ENCODE results near the gene SHCBP1L.

SHCBP1L gene

DNA sequence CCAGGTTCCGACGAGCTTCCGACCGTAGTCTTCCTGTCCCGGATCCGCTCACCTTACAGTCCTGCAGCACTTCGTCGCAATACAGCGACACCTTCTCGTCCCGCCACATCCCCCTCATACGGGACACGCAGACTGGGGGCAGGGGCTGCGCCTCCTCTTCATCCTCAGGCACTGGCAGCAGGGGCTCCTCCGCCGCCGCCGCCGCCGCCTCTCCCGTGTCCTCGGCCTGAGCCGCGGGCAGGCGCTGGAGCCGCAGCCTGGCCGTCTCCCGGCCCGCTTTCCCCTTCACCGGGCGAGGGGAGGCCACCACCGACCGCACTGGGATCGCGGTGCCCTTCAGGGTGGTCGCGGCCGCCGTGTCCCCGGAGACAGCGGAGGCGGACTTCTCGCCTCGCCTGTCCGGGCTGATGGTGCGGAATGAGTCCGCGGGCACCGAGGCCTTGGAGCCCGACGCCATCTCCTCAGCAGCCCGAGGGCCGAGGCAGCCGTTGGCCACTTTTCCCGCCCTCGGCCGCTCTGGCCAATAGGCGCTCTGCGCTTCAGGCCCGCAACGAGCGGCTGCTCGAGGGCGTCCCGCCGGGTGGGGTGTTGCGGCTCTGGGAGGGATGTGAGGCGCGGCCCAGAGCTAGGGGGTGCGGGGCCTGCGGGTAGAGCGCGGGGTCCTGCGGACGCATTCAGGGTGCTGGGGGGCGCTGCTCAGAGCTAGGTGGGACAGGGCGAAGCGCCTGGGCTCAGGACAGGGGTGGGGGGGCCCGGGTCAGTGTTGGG, at the start of gene SHCBP1L:
TSS of gene SHCBP1L (minus strand) at position 490 of the 768 bp plus-strand sequence. CDS start at position 457, 33 bp downstream.
- DNase-seq: no peak

DNA sequence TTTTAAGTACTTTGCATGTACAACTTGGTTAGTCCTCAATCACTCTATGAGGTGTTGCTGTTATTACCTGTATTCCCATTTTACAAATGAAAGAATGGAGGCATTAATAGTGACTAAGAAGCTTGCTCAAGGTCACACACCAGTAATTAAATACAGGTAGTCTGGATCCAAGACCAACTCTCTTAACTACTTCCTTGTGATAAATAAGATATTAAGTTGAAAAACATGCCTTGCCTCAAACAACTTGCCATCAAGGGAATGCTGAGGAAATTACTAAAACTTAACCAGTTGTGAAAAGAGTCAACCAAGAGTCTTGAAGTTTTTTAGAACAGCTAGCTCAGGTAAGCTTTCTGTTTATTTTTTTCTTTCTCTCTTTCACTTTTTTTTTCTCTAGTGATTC, 49.3 kb upstream of the SHCBP1L start:
- DNase-seq: no peak

GRCh38 chr1:183000167-183000962, 47.4 kb upstream of the SHCBP1L start:
- DNase-seq: no peak

GRCh38 chr1:182998482-182998881, 45.5 kb upstream of the SHCBP1L start:
- DNase-seq: no peak

DNA sequence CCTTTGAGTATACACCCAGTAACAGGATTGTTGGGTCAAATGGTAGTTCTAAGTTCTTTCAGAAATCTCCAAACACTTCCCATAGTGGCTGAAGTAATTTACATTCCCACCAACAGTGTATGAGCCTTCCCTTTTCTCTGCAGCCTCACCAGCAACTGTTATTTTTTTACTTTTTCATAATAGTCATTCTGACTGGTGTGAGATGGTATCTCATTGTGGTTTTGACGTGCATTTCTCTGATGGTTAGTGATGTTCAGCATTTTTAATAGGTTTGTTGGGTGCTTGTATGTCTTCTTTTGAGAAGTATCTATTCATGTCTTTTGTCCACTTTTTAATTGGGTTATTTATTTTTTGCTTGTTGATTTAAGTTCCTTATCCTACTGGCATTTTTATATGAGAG, 43.9 kb upstream of the SHCBP1L start:
- DNase-seq: no peak

DNA sequence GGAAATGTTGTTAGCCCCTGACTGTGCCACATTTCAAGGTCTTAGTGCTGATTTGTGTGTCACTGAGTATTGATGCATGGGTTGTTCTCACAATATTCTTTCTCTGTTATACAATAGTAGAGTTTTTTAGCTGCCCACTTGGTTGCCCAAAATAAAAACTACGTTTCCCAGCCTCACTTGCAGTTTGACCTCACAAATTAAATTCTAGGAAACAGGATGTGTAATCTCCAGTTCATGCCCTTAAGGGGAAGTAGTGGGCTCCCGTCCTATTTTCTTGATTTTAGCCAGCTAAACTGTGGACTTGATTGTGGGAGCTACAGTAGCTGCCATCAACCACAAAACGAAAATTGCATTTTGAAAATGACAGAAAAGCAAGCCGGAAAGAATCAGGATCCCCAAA, 42.9 kb upstream of the SHCBP1L start:
- peak; percentile 11 for DNase-seq

GRCh38 chr1:182993746-182994145, 40.8 kb upstream of the SHCBP1L start:
- DNase-seq: no peak

DNA sequence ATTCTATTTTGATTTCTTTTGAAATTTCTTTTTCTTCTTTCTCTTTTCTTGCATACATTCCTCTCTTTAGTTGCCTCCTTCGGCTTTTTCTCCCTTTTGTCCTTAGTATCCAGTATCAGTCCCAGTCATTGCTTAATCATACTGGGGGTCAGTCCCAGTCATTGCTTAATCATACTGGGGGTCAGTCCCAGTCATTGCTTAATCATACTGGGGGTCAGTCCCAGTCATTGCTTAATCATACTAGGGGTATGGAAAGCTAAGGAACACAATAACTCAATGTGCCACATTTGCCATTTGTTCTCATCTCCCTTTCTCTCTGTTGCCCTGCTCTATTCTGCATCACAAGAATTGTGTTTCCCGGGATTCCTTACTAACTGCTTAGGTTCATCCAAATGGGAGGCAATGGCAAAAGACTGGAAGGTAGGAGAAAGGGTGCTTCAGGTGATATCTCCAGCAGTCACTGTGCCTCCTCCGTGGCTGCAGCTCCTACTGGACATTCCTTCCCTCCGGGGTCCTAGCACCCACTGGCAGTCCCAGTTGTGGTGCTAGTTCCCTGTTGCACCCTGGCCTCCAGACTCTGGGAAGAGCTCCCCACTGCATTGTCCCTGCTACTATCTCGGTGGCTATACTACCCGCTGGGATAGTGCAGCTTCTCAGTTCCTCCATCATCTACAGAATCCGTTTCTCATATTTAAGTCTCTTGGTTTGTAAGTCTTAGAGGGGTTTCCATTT, 37.6 kb upstream of the SHCBP1L start:
- no peak for DNase-seq

DNA sequence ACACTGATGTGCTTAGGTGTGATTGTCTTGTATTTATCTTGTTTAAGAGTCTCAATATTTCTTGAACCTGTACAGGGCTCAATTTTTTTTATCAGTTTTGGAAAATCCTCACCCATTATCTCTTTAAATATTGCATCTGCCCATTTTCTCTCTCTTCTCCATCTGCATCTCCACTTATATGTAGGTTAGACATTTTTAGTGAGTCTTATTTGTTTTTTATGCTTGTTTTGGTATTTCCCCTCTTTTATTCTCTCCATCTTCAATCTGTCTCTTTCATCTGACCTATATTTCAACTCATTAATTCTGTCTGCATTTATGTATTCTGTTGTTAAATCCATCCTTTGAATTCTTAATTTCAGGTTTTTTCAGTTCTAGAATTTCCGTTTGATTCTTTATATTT, 32.9 kb upstream of the SHCBP1L start:
- DNase-seq: no peak

DNA sequence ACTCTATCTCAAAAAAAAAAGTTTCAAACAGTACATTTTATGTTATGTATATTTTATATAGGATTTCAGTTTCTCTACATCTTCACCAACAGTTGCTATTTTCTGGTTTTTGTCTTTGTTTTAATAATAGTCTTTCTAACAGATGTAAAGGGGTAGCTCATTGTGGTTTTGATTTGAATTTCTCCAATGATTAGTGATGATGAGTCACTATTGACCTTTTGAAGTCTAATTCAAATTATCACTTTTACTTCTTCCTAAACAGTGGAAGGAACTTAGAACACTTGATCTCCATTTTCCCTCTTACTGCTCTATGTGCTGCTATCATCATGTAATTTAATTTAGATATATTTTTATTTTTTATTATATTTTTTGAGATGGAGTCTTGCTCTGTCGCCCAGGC, 31.7 kb upstream of the SHCBP1L start:
- DNase-seq: no peak

DNA sequence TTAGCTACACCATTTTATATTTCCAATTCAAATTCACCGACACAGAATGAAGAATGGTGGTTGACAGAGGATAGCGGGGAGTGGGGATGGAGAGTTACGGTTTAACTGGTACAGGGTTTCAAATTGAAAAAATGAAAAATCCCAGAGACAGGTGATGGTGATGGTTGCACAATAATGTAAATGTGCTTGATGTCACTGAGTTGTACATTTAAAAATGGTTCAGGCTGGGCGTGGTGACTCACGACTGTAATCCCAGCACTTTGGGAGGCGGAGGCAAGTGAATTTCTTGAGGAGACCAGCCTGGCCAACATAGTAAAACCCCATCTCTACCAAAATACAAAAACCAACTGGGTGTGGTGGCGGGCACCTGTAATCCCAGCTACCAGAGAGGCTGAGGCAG, 31.2 kb upstream of the SHCBP1L start:
- no peak for DNase-seq

DNA sequence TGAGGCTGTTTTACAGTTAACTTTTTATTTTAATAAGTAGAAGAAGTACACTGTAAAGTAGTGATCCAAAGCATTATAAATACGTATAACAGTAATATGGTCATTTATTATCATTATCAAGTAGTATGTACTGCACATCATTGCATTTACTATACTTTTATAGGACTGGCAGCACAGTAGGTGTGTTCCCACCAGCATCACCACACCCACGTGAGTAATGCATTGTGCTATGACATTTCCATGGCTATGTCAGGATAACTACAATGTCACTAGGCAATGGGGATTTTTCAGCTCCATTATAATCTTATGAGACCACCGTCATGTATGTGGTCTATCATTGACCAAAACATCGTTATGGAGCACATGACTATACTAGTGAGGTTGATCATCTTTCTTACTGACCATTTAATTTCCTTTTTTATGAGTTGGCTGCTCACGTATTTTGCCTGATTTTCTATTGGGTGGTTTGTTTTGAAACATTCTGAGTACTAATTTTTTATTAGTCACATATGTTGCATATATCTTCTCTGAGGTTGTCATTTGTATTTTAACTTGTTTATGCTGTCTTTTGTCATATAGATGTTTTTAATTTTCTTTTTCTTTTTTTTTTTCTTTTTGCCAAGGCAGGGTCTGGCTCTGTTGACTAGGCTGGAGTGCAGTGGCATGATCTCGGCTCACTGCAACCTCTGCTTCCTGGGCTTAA, 25.3 kb upstream of the SHCBP1L start:
- DNase-seq: no peak

DNA sequence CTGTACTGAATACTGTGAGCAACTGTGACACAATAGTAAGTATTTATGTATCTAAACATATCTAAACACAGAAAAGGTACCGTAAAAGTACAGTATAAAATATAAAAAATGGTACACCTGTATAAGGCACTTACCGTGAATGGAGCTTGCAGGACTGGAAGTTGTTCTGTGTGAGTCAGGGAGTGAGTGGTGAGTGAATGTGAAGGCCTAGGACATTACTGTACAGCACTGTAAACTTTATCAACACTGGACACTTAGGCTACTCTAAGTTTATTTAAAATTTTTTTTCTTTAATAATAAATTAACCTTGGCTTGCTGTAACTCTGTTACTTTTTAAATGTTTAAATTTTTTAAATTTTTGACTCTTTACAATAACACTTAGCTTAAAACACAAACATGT, 24.5 kb upstream of the SHCBP1L start:
- DNase-seq: no peak

- DNase-seq: no peak
These were observed 21.7 kb upstream of the SHCBP1L start for GRCh38 chr1:182974506-182975191.

GRCh38 chr1:182972829-182973228, 19.9 kb upstream of the SHCBP1L start:
- DNase-seq: no peak

DNA sequence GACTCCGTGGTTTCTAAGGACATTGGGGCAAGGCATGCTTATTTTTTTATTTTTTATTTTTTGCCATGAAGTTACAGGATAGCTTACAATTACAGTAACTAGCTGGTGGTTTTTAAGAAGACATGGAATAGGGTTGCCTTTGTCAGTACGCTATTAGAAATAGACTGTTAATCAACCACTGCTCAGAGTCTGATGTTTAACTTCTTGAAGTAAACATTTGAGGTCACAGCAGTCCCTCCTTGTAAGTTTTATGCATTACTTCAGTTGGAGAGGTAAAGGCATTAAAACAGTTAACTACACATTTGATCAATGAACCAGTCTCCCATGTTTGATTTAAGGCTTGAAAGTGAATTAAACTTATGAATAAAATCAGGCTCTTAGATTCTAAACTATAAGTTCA, 19.3 kb upstream of the SHCBP1L start:
- no peak for DNase-seq

GRCh38 chr1:182971219-182971618, 18.3 kb upstream of the SHCBP1L start:
- DNase-seq: no peak

DNA sequence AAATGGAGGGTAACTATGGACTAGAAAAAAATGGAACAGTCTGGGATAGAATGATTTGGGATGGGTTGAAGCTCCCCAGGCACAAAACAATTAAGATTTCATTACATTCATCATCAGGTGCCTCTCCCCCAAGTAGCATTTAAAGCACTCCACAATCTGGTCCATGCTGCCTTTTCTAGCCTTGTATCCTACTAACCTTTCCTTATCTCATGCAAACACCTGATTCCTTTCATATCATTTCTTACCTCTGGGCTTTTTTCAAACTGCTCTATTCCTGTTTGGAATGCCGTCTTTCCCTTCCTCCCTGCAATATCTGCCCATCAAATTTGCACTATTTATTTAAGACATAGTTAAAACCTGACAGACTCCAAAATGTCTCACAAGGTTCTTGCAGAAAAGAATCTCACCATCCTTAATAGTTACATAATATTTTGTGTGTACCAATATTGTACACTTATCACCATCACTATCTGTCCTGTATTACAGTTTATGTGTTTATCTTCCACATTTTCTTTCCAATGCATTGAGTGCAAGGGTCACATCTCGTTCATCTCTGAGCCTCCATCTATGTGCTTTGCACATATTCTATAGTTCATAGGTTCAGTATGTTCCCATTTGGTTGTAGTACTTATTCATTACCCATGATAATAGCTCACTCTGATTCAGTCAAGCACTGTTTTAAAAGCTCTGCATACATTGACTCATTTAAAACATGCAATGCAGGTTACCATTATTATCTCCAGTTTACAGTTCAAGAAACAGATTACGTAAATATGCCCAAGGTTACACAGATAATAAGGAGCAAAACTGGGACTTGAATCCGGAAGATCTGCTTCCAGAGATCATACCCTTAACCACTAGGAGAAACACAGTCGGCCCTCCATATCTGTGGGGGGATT, 16.1 kb upstream of the SHCBP1L start:
- DNase-seq: no peak

DNA sequence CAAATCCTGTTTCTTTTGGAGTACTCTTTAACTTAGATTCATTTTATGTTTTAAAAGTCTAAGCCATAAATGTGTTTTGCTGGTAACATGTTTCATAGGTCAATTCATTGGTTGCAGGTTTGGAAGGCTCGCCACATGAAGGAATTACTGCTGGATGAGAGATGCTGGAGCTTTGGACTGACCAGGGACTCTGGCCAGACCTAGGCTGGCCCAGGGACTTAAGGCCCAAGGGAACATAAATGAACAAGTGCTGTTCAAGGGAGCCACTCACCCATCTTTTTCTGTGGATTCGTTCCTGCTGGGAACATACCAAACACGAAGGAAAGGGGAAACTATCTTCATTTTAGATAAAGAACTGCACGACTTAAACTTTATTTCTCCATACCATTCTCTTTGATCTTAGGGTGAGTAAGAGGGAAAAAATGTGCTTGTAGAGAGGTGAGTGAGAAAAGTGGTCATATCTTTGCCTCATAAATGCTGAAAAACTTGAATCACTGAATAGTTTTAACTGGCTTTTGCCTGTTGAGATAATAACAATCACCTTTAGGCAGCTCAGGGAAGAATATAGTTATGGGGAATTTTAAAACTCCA, 15.3 kb upstream of the SHCBP1L start:
- DNase-seq: no peak

GRCh38 chr1:182965861-182966260, 12.9 kb upstream of the SHCBP1L start:
- no peak for DNase-seq

- no peak for DNase-seq
These were observed 12.1 kb upstream of the SHCBP1L start for GRCh38 chr1:182965096-182965495.
